Neutrophil (primary cell): ENCODE results near the gene SCP2.
"Not testable (repeated sequence)": the region's sequence is repeated elsewhere in the genome, so short reads cannot be mapped to it uniquely, and the experiment has no call there.

ENCODE experiments used
- H3K27ac ChIP-seq: fragments of 200-600 bp; sonication (generic); 2 replicates; pipeline ENCODE4 v1.5.1; 2016; ENCODE audit warnings: mild to moderate bottlenecking, moderate library complexity
- H3K27me3 ChIP-seq: fragments of 200-600 bp; sonication (generic); 2 replicates; pipeline ENCODE4 v1.6.0; 2016; ENCODE audit warnings: mild to moderate bottlenecking
- H3K36me3 ChIP-seq: fragments of 200-600 bp; sonication (generic); 2 replicates; pipeline ENCODE4 v1.5.1; 2017
- H3K4me1 ChIP-seq, 2 experiments: fragments of 200-600 bp in 1 of 2; sonication (generic) in 1 of 2; 1 replicate in 1 of 2; 2 replicates in 1 of 2; pipeline versions ENCODE4 v1.5.1 to v1.6.1; 2013 to 2016; ENCODE audit warnings: low read depth in 1 of 2, low read length in 1 of 2, mild to moderate bottlenecking in 1 of 2, moderate library complexity in 1 of 2; ENCODE audit not compliant: control insufficient read depth in 1 of 2, insufficient read depth in 1 of 2
- H3K4me3 ChIP-seq, 2 experiments: fragments of 200-600 bp in 1 of 2; sonication (generic) in 1 of 2; 1 replicate in 1 of 2; 2 replicates in 1 of 2; pipeline ENCODE4 v1.5.1; 2013 to 2016; ENCODE audit warnings: low read depth in 1 of 2, low read length in 1 of 2, mild to moderate bottlenecking in 1 of 2, moderate library complexity in 1 of 2
- H3K9me3 ChIP-seq: fragments of 200-600 bp; sonication (generic); 2 replicates; pipeline ENCODE4 v1.5.1; 2016
- CTCF ChIP-seq: fragments of 200-600 bp; sonication (generic); IDR thresholded peaks from 2 replicates; pipeline ENCODE4 v1.5.1; 2016; ENCODE audit warnings: antibody characterized with exemption

Gene SCP2

DNA sequence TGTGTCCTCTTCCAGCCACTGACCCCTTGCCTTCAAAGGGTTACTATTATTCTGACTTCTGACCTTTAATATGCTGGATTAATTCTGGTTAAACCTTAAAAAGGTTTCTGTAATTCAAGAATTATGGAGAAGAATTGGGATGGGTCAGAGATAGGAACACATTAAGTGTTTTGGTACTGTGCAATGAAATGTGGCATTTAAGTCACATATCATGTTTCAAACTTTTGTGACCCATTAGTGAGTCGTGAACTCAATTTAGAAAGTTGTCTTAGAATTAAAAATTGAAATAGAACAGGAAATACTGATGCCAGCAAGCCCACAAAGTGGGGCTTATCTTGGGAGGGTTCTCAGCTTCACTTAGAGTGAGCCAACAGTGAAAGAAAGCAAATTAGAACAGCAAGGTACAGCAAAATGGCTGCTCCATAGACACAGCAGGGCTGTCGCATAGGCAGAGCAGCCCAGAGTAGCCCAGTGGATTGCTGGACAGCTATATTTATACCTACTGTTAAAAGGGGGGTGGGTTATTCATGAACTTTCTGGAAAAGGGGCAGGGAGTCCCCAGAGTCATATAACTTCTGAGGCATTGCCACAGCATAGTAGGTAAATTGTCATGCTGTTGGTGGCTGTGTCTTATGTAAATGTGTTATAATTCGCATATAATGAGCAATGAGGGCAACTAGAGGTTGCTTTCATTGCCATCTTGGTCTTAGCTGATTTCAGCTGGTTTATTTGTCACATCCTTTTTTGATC lies 10.5 kb downstream of the SCP2 start:
- TF ChIP-seq CTCF: no peak
- Histone ChIP-seq H3K4me3 (no peak overlapping the region), H3K9me3 (no peaks in the 10 kb centered on the region), H3K27ac (no peak overlapping the region), H3K36me3 (no peaks in the 10 kb centered on the region), H3K4me1 (peaks cover 14 to 18% of the 10 kb centered on the region in 2 experiments), H3K27me3 (no peaks in the 10 kb centered on the region)

DNA sequence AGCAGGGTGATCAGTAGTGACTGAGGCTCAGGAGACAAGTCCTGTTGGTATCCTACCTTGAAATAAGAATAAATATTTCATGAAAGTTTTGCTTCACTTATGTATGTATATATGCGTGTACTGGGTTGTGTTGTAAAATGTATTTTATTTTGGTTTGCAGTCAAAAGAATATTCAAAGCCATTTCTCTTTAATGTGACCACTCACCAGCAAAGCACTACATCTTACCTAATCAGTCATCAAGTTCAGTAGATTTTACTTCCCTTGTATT lies 11.0 kb downstream of the SCP2 start:
- Histone ChIP-seq H3K4me3 (no peak overlapping the region), H3K27me3 (no peaks in the 10 kb centered on the region), H3K9me3 (no peaks in the 10 kb centered on the region), H3K27ac (no peak overlapping the region), H3K36me3 (no peaks in the 10 kb centered on the region), H3K4me1 (peaks cover 14% of the 10 kb centered on the region in 2 experiments)
- no peak for TF ChIP-seq CTCF

GRCh38 chr1:52943876-52944416 lies 16.9 kb downstream of the SCP2 start:
- peaks cover 14% of the 10 kb centered on the region in 2 experiments for H3K4me1 ChIP-seq
- no peak overlapping the region for H3K4me3 ChIP-seq
- no peaks in the 10 kb centered on the region for H3K27me3 ChIP-seq
- no peak overlapping the region for H3K27ac ChIP-seq
- H3K36me3 ChIP-seq: no peaks in the 10 kb centered on the region
- no peak for TF ChIP-seq CTCF
- H3K9me3 ChIP-seq: no peaks in the 10 kb centered on the region

DNA sequence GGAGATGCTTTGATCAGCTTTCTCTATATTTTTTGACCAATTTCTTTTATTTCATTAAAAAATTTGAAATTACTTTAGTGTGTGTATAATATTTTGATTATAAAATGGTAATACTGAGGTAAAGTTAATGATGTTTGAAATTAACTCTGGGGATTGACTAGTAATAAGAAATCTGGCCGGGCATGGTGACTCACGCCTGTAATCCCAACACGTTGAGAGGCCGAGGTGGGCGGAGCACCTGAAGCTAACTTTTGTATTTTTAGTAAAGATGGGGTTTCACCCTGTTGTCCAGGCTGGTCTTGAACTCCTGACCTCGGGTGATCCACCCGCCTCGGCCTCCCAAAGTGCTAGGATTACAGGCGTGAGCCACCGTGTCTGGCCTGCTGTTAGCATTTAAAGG lies 17.5 kb downstream of the SCP2 start:
- Histone ChIP-seq H3K27ac (no peak overlapping the region), H3K36me3 (no peaks in the 10 kb centered on the region), H3K4me3 (no peak overlapping the region), H3K27me3 (no peaks in the 10 kb centered on the region), H3K4me1 (peaks cover 9% of the 10 kb centered on the region in 2 experiments), H3K9me3 (no peaks in the 10 kb centered on the region)
- TF ChIP-seq CTCF: no peak

- H3K36me3 ChIP-seq: no peaks in the 10 kb centered on the region
- H3K9me3 ChIP-seq: no peaks in the 10 kb centered on the region
- no peak overlapping the region for H3K4me3 ChIP-seq
- no peaks in the 10 kb centered on the region for H3K27me3 ChIP-seq
- no peak overlapping the region for H3K27ac ChIP-seq
- no peaks in the 10 kb centered on the region for H3K4me1 ChIP-seq
- no peak for TF ChIP-seq CTCF
Measured at GRCh38 chr1:52947490-52947889, 20.4 kb downstream of the SCP2 start.

DNA sequence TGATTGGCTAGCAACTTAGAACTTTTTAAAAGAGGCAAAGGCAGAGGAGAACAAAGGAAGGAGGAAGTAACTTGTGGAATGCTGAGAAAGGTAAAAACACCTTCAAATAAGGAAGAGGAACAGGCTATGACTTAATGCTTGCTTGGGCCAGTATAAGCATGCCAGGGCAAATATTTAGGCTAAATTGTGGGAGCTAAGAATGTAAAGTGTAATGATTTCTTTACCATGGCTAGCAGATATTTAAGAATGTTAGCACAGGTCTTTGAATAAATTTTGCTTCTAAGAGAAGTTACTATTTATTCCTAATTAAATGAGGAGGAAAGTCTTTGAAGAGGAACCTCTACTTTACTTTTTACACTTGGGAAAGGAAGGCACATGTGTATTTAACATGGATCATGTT lies 22.5 kb downstream of the SCP2 start:
- H3K4me3 ChIP-seq, H3K9me3 ChIP-seq, H3K4me1 ChIP-seq, H3K27ac ChIP-seq, H3K27me3 ChIP-seq, H3K36me3 ChIP-seq: not testable (repeated sequence)
